B cell (primary cell): Measurements from ENCODE around the gene MARCOL. TPM values are rescaled to one million over a fixed set of nuclear protein-coding genes. Genes with fewer than 3 reads are reported as not detected.

Experiments used
- ATAC-seq: fragments of 200-7000 bp; cut with Tn5 transposase; one replicate; pipeline ENCODE4 v1.10.0; 2021; ENCODE audit warnings: low read depth, mild to moderate bottlenecking, moderate number of reproducible peaks, moderate library complexity
- CTCF ChIA-PET: fragments of 350-600 bp; sonication (Branson Sonifier 250); formaldehyde crosslinking; loops from one replicate; lab custom pipeline; 2021; ENCODE audit warnings: antibody characterized with exemption, inconsistent platforms; lab: Charles Lee
- POLR2A ChIA-PET: fragments of 350-600 bp; sonication (Branson Sonifier 250); formaldehyde crosslinking; loops from one replicate; lab custom pipeline; 2021; ENCODE audit warnings: antibody characterized with exemption; lab: Charles Lee
- DNase-seq: peaks from one replicate; pipeline ENCODE4 v3.0.0; 2013
- H2AFZ ChIP-seq: 2 replicates; pipeline ENCODE4 v1.6.1; 2012; ENCODE audit warnings: mild to moderate bottlenecking, low read depth, low read length; ENCODE audit not compliant: insufficient read depth, poor library complexity, severe bottlenecking
- H3K27ac ChIP-seq, 2 donors: 1 replicate in 1 of 2; 2 replicates in 1 of 2; pipeline ENCODE4 v1.5.1; 2012 to 2013; ENCODE audit warnings: low read length in 2 of 2, mild to moderate bottlenecking in 2 of 2, moderate library complexity in 1 of 2
- H3K27me3 ChIP-seq, 4 experiments: fragments of 200-600 bp in 1 of 4; sonication (generic) in 1 of 4; replicated peaks in 1 of 4; 1 replicate in 2 of 4; 2 replicates in 2 of 4; pipeline versions ENCODE4 v1.6.1 to v1.7.0; 2013 to 2016; ENCODE audit warnings: low read length in 3 of 4, mild to moderate bottlenecking in 2 of 4, mixed read lengths in 1 of 4, moderate library complexity in 1 of 4; ENCODE audit not compliant: insufficient read depth in 4 of 4, control insufficient read depth in 3 of 4; ENCODE audit errors: control extremely low read depth in 1 of 4
- H3K36me3 ChIP-seq, 2 experiments: replicated peaks in 1 of 2; 1 replicate in 1 of 2; 2 replicates in 1 of 2; pipeline versions ENCODE4 v1.6.1 to v1.7.1; 2013; ENCODE audit warnings: low read length in 1 of 2; ENCODE audit not compliant: insufficient read depth in 2 of 2, control insufficient read depth in 1 of 2; ENCODE audit errors: control extremely low read depth in 1 of 2, extremely low read depth in 1 of 2
- H3K4me1 ChIP-seq, 2 donors: fragments of 200-600 bp in 1 of 2; sonication (generic) in 1 of 2; 1 replicate in 1 of 2; 2 replicates in 1 of 2; pipeline versions ENCODE4 v1.5.1 to v1.6.1; 2013 to 2017; ENCODE audit warnings: low read length in 2 of 2; ENCODE audit not compliant: control insufficient read depth in 2 of 2, insufficient read depth in 2 of 2
- H3K4me2 ChIP-seq: replicated peaks from 2 replicates; pipeline ENCODE3; 2012; ENCODE audit warnings: mild to moderate bottlenecking, low read depth, low read length; ENCODE audit not compliant: poor library complexity, severe bottlenecking
- H3K4me3 ChIP-seq, 5 experiments: fragments of 200-600 bp in 1 of 5; sonication (generic) in 1 of 5; 1 replicate in 3 of 5; 2 replicates in 2 of 5; pipeline versions ENCODE4 v1.5.1 to v1.7.0; 2011 to 2016; ENCODE audit warnings: low read length in 4 of 5, mild to moderate bottlenecking in 4 of 5, low read depth in 2 of 5, control low read depth in 1 of 5, moderate library complexity in 1 of 5; ENCODE audit not compliant: insufficient read depth in 1 of 5; ENCODE audit errors: control extremely low read depth in 1 of 5, extremely low read depth in 1 of 5
- H3K79me2 ChIP-seq: fragments of 200-600 bp; sonication (generic); one replicate; pipeline ENCODE4 v1.6.0; 2016; ENCODE audit warnings: low read length; ENCODE audit not compliant: control insufficient read depth, insufficient read depth
- H3K9ac ChIP-seq: fragments of 200-600 bp; sonication (generic); 2 replicates; pipeline ENCODE4 v1.6.1; 2017; ENCODE audit warnings: mild to moderate bottlenecking, low read length, moderate library complexity
- H3K9me3 ChIP-seq, 3 donors: one replicate each; pipeline versions ENCODE4 v1.6.1 to v1.7.1; 2013; ENCODE audit warnings: low read length in 2 of 3; ENCODE audit not compliant: control insufficient read depth in 2 of 3, insufficient read depth in 1 of 3; ENCODE audit errors: control extremely low read depth in 1 of 3
- H4K20me1 ChIP-seq: 2 replicates; pipeline ENCODE4 v1.6.0; 2012; ENCODE audit warnings: mild to moderate bottlenecking, low read length; ENCODE audit not compliant: insufficient read depth, control insufficient read depth, poor library complexity, severe bottlenecking
- H3K27ac Mint-ChIP-seq: one replicate; pipeline ENCODE4 v1.8.0; 2021; ENCODE audit warnings: mixed read lengths
- H3K27me3 Mint-ChIP-seq: one replicate; pipeline ENCODE4 v1.8.0; 2021; ENCODE audit warnings: mixed read lengths
- H3K4me1 Mint-ChIP-seq: one replicate; pipeline ENCODE4 v1.8.0; 2021; ENCODE audit warnings: mixed read lengths
- H3K4me3 Mint-ChIP-seq: one replicate; pipeline ENCODE4 v1.8.0; 2021; ENCODE audit warnings: mixed read lengths
- H3K9me3 Mint-ChIP-seq: one replicate; pipeline ENCODE4 v1.8.0; 2022; ENCODE audit warnings: mixed read lengths; ENCODE audit not compliant: insufficient read depth
- CTCF ChIP-seq: fragments of 200-600 bp; IDR thresholded peaks from one replicate; pipeline ENCODE4 v1.8.0; 2022; ENCODE audit warnings: antibody characterized with exemption, mild to moderate bottlenecking
- EZH2 ChIP-seq: IDR thresholded peaks from 2 replicates; pipeline ENCODE4 v1.6.1; 2012; ENCODE audit warnings: borderline replicate concordance, low read depth, mild to moderate bottlenecking, moderate library complexity, low read length; ENCODE audit not compliant: insufficient read depth, poor library complexity, severe bottlenecking
- WGBS: methylation state at CpG from one replicate; pipeline ENCODE4 v1.1.5; 2013; ENCODE audit warnings: missing lambda C conversion rate; ENCODE audit not compliant: insufficient coverage; 5-methylcytosine and 5-hydroxymethylcytosine counted together
- intact Hi-C: fragments of 100-400 bp; cut with micrococcal nuclease; formaldehyde crosslinking; loops from one replicate; pipeline ENCODE4 v1.10.0; 2022
- polyA plus RNA-seq: library from polyadenylated mRNA; depleted of rRNA; stranded (reverse); fragments of >200 nt; gene quantifications from 2 replicates; pipeline ENCODE4 v1.2.3, GENCODE V29; 2012
- total RNA-seq, 2 donors: library from RNA; stranded (reverse); fragments of 120-200 nt in 1 of 2; gene quantifications; 1 replicate in 1 of 2; 2 replicates in 1 of 2; pipeline versions ENCODE4 v1.2.3 to v1.2.4, GENCODE V29; 2013 to 2022

MARCOL gene
- total and polyA plus RNA-seq, 2 donors (not counting 1 experiment from before 2014, with no cell fraction given), result not detected

GRCh38 chr5:148193202-148193601 is 45.1 kb upstream of the MARCOL start:
- TF ChIP-seq EZH2 (no peak), CTCF (no peak)
- intact Hi-C loops, result no loop called here
- H3K27ac Mint-ChIP-seq, result no peak overlapping the region

GRCh38 chr5:148201151-148201550 is 37.2 kb upstream of the MARCOL start:
- no peaks in the 10 kb centered on the region for H3K4me1 Mint-ChIP-seq
- H3K9me3 ChIP-seq, result no peaks in the 10 kb centered on the region
- POLR2A ChIA-PET, result no interaction called here
- no peak overlapping the region for H3K4me3 ChIP-seq
- CTCF ChIA-PET, result no interaction called here
- H4K20me1 ChIP-seq, result no peaks in the 10 kb centered on the region
- peaks cover 11% of the 10 kb centered on the region for H3K27me3 Mint-ChIP-seq
- H3K27me3 ChIP-seq, result no peaks in the 10 kb centered on the region
- no peak overlapping the region for H3K27ac Mint-ChIP-seq
- WGBS, result no CpG with 5 or more reads among the region's 2 CpGs
- H2AFZ ChIP-seq, result no peak overlapping the region
- no peaks in the 10 kb centered on the region for H3K36me3 ChIP-seq
- H3K79me2 ChIP-seq, result no peaks in the 10 kb centered on the region
- intact Hi-C loops, result no loop called here
- no peaks in the 10 kb centered on the region for H3K4me1 ChIP-seq
- H3K4me2 ChIP-seq, result no peak overlapping the region
- H3K4me3 Mint-ChIP-seq, result no peak overlapping the region
- no peak overlapping the region for H3K9ac ChIP-seq
- H3K9me3 Mint-ChIP-seq, result no peaks in the 10 kb centered on the region
- DNase-seq, result no peak
- TF ChIP-seq EZH2 (no peak), CTCF (no peak)
- no peak overlapping the region for H3K27ac ChIP-seq
- no peak for ATAC-seq

More at GRCh38 chr5:148193202-148193601, 45.1 kb upstream of the MARCOL start:
- no peak overlapping the region for H2AFZ ChIP-seq
- DNase-seq (no peak), ATAC-seq (no peak)
- no peaks in the 10 kb centered on the region for H3K79me2 ChIP-seq
- H3K4me2 ChIP-seq, result no peak overlapping the region
- no peak overlapping the region for H3K9ac ChIP-seq
- H3K9me3 ChIP-seq, result no peaks in the 10 kb centered on the region
- no peaks in the 10 kb centered on the region for H3K36me3 ChIP-seq
- Mint-ChIP-seq H3K4me1 (no peaks in the 10 kb centered on the region), H3K4me3 (no peak overlapping the region), H3K27me3 (peaks cover 4% of the 10 kb centered on the region), H3K9me3 (no peaks in the 10 kb centered on the region)
- ChIA-PET POLR2A (no interaction called here), CTCF (no interaction called here)
- no peaks in the 10 kb centered on the region for H3K27me3 ChIP-seq
- no peaks in the 10 kb centered on the region for H4K20me1 ChIP-seq
- WGBS, result no CpG with 5 or more reads among the region's 1 CpG
- H3K4me3 ChIP-seq, result no peak overlapping the region
- no peak overlapping the region for H3K27ac ChIP-seq
- H3K4me1 ChIP-seq, result no peaks in the 10 kb centered on the region
